Coronary artery (tissue), 2 donors: ENCODE results near the gene ANP32A.
"Not testable (repeated sequence)": the region's sequence is repeated elsewhere in the genome, so short reads cannot be mapped to it uniquely, and the experiment has no call there.

ENCODE experiments used
- DNase-seq: peaks from one replicate; pipeline ENCODE4 v3.0.0-alpha.2; 2017; ENCODE audit warnings: low spot score
- H3K27ac ChIP-seq, 2 donors: fragments of 200-600 bp; sonication (generic); one replicate each; pipeline ENCODE4 v1.5.1; 2016 to 2019
- H3K4me3 ChIP-seq: fragments of 200-600 bp; sonication (generic); 2 replicates; pipeline ENCODE4 v1.5.1; 2016; ENCODE audit warnings: mild to moderate bottlenecking, moderate library complexity
- TF ChIP-seq, protein P1 (sequence below): fragments of 200-600 bp; sonication (generic); IDR thresholded peaks from one replicate; pipeline ENCODE4 v1.5.1; 2019; ENCODE audit warnings: antibody characterized with exemption

Gene ANP32A

DNA sequence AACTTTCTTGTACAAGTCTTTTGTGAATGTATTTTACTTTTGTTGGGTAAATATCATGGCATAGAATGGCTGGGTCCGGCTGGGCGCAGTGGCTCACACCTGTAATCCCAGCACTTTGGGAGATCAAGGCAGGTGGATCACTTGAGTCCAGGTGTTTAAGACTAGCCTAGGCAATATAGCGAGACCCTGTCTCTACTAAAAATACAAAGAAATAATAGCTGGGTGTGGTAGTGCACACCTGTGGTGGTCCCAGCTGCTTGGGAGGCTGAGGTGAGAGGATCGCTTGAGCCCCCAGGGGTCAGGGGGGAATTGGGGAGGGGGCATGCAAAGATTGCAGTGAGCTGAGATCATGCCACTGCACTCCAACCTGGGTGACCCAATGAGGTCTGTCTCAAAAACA, 52.9 kb downstream of the ANP32A start:
- Histone ChIP-seq H3K4me3 (no peak overlapping the region), H3K27ac (no peak overlapping the region)
- DNase-seq: no peak
- TF ChIP-seq, protein P1, sequence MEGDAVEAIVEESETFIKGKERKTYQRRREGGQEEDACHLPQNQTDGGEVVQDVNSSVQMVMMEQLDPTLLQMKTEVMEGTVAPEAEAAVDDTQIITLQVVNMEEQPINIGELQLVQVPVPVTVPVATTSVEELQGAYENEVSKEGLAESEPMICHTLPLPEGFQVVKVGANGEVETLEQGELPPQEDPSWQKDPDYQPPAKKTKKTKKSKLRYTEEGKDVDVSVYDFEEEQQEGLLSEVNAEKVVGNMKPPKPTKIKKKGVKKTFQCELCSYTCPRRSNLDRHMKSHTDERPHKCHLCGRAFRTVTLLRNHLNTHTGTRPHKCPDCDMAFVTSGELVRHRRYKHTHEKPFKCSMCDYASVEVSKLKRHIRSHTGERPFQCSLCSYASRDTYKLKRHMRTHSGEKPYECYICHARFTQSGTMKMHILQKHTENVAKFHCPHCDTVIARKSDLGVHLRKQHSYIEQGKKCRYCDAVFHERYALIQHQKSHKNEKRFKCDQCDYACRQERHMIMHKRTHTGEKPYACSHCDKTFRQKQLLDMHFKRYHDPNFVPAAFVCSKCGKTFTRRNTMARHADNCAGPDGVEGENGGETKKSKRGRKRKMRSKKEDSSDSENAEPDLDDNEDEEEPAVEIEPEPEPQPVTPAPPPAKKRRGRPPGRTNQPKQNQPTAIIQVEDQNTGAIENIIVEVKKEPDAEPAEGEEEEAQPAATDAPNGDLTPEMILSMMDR: no peak

DNA sequence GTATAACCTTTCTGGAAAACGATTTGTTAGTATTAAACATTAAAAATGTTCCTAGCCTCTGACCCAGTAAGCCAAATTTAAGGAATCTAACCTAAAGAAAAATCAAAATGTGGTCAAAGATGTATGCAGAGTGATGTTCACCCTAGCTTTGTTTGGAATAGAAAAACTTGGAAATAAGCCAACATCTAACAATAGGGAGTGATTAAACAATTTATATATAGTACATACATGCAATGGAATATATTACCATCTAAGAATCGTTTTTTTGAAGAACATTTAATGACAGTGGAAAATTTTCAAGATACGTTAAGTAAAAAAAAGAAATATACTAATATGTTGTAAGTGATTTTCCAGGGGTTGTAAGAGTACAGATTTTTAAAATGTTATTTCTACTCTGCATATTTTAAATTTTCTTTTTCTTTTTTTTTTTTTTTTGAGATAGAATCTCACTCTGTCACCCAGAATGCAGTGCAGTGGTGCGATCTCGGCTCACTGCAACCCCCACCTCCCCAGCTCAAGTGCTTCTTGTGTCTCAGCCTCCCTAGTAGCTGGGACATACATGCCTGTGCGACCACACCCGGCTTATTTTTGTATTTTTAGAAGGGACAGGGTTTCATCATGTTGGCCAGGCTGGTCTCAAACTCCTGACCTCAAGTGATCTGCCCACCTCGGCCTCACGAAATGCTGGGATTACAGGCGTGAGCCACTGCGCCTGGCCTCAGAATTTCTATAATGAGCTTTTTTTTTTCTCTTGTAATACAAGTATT, 54.9 kb downstream of the ANP32A start:
- no peak for DNase-seq
- H3K4me3 ChIP-seq: no peak overlapping the region
- TF ChIP-seq, protein P1: no peak
- H3K27ac ChIP-seq: no peak overlapping the region

DNA sequence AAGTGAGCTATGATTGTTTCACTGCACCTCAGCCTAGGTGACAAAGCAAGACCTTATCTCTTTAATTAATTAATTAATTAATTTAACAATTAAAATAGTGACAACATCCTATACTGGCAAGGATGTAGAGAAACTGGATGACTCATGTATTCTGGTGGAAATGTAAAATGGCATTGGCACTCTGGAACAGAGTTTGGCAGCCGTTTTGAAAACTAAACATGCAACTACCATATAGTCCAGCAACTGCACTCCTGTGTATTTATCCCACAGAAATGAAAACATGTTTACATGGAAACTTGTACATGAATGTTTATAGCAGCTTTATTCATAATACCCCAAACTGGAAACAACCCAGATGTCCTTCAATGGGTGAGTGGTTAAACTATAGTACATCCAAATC, 56.6 kb downstream of the ANP32A start:
- H3K4me3 ChIP-seq: no peak overlapping the region
- no peak for DNase-seq
- H3K27ac ChIP-seq: no peak overlapping the region
- TF ChIP-seq, protein P1: no peak

- no peak for DNase-seq
- Histone ChIP-seq H3K27ac (no peak overlapping the region), H3K4me3 (no peak overlapping the region)
- TF ChIP-seq, protein P1: no peak
Measured at GRCh38 chr15:68763063-68763462, 57.6 kb downstream of the ANP32A start.

- DNase-seq, H3K4me3 ChIP-seq, H3K27ac ChIP-seq: not testable (repeated sequence)
Measured at GRCh38 chr15:68759982-68760579, 60.6 kb downstream of the ANP32A start.

DNA sequence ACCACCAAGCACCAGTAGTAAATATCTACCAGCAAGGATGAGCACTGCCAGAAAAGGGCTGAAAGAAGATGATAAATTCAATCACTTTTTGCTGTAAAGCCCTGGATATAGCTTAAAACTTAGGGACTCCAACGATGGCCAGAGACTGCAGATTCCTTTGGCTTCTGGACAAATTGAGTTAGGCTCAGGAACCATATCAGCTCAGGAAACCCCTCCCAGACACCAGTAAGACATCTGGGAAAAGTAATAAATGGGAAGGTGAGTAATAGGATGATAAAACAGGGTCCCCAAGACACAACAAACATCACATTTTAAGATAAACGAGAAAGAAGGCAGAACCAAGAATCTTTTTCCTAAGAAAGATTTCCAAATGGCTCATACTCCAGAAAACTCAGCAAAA, 65.0 kb downstream of the ANP32A start:
- no peak overlapping the region for H3K27ac ChIP-seq
- no peak for DNase-seq
- H3K4me3 ChIP-seq: no peak overlapping the region
- TF ChIP-seq, protein P1: no peak

GRCh38 chr15:68751622-68752021, 69.1 kb downstream of the ANP32A start:
- TF ChIP-seq, protein P1: no peak
- H3K27ac ChIP-seq: no peak overlapping the region
- DNase-seq: no peak
- H3K4me3 ChIP-seq: no peak overlapping the region
